ENCODE results near the gene ODF2L.

Gene ODF2L

GRCh38 chr1:86317926-86318325, 78.2 kb downstream of the ODF2L start:
- DNase-seq (ENCODE audit: low read depth in 2 of 2), result no peak

GRCh38 chr1:86305731-86306130, 90.4 kb downstream of the ODF2L start:
- DNase-seq (ENCODE audit: low read depth in 2 of 2), result no peak

GRCh38 chr1:86303041-86303690, 93.0 kb downstream of the ODF2L start:
- no peak for DNase-seq (ENCODE audit: low read depth in 2 of 2)
